ENCODE data around the gene TMF1. TPM values are rescaled to one million over a fixed set of nuclear protein-coding genes. Genes with fewer than 3 reads are reported as not detected.

Gene TMF1
- total and polyA plus RNA-seq, 10 of the 15 experiments (the other 5 are each of a cell fraction or from before 2014, with no cell fraction given): 7.1 to 24.5 (median 18.6) TPM

DNA sequence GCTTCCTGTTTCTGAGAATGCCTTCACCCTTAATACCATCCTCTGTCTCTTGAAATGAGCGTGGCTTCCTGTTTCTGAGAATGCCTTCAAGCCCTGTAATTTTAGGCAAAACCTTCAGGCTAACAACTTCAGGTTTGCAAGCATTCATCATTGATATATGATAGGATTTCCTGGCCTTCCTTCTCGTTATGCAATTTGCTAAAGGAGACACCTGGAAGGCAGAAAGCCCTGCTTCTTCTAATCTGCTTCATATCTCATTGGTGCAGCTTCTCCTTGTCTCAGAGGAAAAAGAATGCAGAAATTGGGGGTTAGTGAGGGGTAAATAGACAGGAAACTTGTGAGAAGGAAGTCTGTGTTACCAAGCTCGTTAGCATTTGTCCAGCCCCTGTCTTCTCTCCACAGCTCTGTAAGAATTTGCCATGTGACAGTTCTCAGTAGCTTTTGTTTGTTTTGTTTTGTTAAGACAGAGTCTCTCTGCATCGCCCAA, 39.9 kb upstream of the TMF1 start (continued):
- TF ChIP-seq E2F4 (IDR thresholded peaks at IDR 0.05; ENCODE audit: low read depth, low read length) (no peak), POLR2A (IDR thresholded peaks at IDR 0.05; ENCODE audit: low read depth, low read length) (no peak), MYB (IDR thresholded peaks at IDR 0.05; ENCODE audit: borderline replicate concordance, low read depth, low read length) (no peak), BMI1 (IDR thresholded peaks at IDR 0.05; ENCODE audit: borderline replicate concordance) (no peak), CREM (IDR thresholded peaks at IDR 0.05; ENCODE audit: low read depth) (peak; percentile 94), GABPA (IDR thresholded peaks at IDR 0.05; ENCODE audit: low read depth) (peak; percentile 78; the same call in 1 of the 2 replicates), ZBTB40 (IDR thresholded peaks at IDR 0.05; ENCODE audit: borderline replicate concordance) (peak; percentile 62; the same call in 1 of the 2 replicates), ESRRA (IDR thresholded peaks at IDR 0.05; ENCODE audit: low read length) (no peak), NFYA (IDR thresholded peaks at IDR 0.05; ENCODE audit: borderline replicate concordance, low read depth, low read length) (no peak), STAT3 (IDR thresholded peaks at IDR 0.05; ENCODE audit: low read depth, low read length) (no peak), NR2C2 (IDR thresholded peaks at IDR 0.05; ENCODE audit: borderline replicate concordance, control insufficient read depth, insufficient read length, low read depth) (no peak), POU2F2 (IDR thresholded peaks at IDR 0.05; ENCODE audit: borderline replicate concordance, low read depth, low read length) (no peak), SPI1 (IDR thresholded peaks at IDR 0.05; ENCODE audit: borderline replicate concordance, insufficient read depth, low read depth, low read length) (peak; percentile 83), EED (IDR thresholded peaks at IDR 0.05; ENCODE audit: low read depth) (peak; percentile 53; the same call in 1 of the 2 replicates), CHD1 (IDR thresholded peaks at IDR 0.05; ENCODE audit: low read depth, low read length) (no peak), NRF1 (conservative IDR thresholded peaks at IDR 0.05; ENCODE audit: low read depth, low read length) (no peak), IKZF1 (conservative IDR thresholded peaks at IDR 0.05) (no peak), CHD2 (IDR thresholded peaks at IDR 0.05; ENCODE audit: borderline replicate concordance, low read depth, low read length) (no peak), HDGF (IDR thresholded peaks at IDR 0.05) (no peak), KAT2A (conservative IDR thresholded peaks at IDR 0.05; ENCODE audit: control insufficient read depth, low read depth, low read length) (no peak), HDAC2 (IDR thresholded peaks at IDR 0.05) (no peak), CREB1 (IDR thresholded peaks at IDR 0.05; ENCODE audit: low read depth) (peak; percentile 91)
- TF ChIP-seq, protein P1, sequence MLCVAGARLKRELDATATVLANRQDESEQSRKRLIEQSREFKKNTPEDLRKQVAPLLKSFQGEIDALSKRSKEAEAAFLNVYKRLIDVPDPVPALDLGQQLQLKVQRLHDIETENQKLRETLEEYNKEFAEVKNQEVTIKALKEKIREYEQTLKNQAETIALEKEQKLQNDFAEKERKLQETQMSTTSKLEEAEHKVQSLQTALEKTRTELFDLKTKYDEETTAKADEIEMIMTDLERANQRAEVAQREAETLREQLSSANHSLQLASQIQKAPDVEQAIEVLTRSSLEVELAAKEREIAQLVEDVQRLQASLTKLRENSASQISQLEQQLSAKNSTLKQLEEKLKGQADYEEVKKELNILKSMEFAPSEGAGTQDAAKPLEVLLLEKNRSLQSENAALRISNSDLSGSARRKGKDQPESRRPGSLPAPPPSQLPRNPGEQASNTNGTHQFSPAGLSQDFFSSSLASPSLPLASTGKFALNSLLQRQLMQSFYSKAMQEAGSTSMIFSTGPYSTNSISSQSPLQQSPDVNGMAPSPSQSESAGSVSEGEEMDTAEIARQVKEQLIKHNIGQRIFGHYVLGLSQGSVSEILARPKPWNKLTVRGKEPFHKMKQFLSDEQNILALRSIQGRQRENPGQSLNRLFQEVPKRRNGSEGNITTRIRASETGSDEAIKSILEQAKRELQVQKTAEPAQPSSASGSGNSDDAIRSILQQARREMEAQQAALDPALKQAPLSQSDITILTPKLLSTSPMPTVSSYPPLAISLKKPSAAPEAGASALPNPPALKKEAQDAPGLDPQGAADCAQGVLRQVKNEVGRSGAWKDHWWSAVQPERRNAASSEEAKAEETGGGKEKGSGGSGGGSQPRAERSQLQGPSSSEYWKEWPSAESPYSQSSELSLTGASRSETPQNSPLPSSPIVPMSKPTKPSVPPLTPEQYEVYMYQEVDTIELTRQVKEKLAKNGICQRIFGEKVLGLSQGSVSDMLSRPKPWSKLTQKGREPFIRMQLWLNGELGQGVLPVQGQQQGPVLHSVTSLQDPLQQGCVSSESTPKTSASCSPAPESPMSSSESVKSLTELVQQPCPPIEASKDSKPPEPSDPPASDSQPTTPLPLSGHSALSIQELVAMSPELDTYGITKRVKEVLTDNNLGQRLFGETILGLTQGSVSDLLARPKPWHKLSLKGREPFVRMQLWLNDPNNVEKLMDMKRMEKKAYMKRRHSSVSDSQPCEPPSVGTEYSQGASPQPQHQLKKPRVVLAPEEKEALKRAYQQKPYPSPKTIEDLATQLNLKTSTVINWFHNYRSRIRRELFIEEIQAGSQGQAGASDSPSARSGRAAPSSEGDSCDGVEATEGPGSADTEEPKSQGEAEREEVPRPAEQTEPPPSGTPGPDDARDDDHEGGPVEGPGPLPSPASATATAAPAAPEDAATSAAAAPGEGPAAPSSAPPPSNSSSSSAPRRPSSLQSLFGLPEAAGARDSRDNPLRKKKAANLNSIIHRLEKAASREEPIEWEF (IDR thresholded peaks at IDR 0.05; ENCODE audit: insufficient replicate concordance, low read depth, low read length): no peak

All from GM12878 (cell line).